Pancreas (tissue), 10 donors: ENCODE measurements around the gene SMURF1. TPM values are rescaled to one million over a fixed set of nuclear protein-coding genes. Genes with fewer than 3 reads are reported as not detected.
A peak's percentile ranks its signal among the peaks of the same experiment; 100 is the strongest.

Experiments used
- ATAC-seq, 4 donors: fragments of 200-7000 bp; cut with Tn5 transposase; one replicate each; pipeline versions ENCODE4 v1.8.0 to v1.9.1; 2020; ENCODE audit warnings: mild to moderate bottlenecking in 4 of 4, moderate library complexity in 4 of 4
- DNase-seq, 6 donors: peaks; one replicate each; pipeline ENCODE4 v3.0.0-alpha.2; 2020
- FAIRE-seq: peaks from 2 replicates; lab custom pipeline; 2012; peaks lifted over from hg19 to GRCh38; lab: Jason Lieb, UNC
- H3K27ac ChIP-seq, 4 donors: fragments of 200-600 bp; sonication (generic); 1 replicate in 3 of 4; 2 replicates in 1 of 4; pipeline versions ENCODE4 v1.5.0 to v1.8.0; 2020
- H3K27me3 ChIP-seq, 4 donors: fragments of 200-600 bp; one replicate each; pipeline ENCODE4 v1.8.0; 2021
- H3K36me3 ChIP-seq, 3 donors: fragments of 200-600 bp; sonication (generic) in 1 of 3; one replicate each; pipeline versions ENCODE4 v1.5.0 to v1.8.0; 2020 to 2021
- H3K4me1 ChIP-seq, 3 donors: fragments of 200-600 bp; one replicate each; pipeline ENCODE4 v1.8.0; 2021
- H3K4me3 ChIP-seq, 4 donors: fragments of 200-600 bp; sonication (generic) in 2 of 4; one replicate each; pipeline versions ENCODE4 v1.5.0 to v1.8.0; 2020 to 2021
- H3K9me3 ChIP-seq, 4 donors: fragments of 200-600 bp; one replicate each; pipeline ENCODE4 v1.8.0; 2021
- CTCF ChIP-seq, 4 donors: fragments of 200-600 bp; sonication (generic) in 3 of 4; IDR thresholded peaks; one replicate each; pipeline versions ENCODE4 v1.5.0 to v1.8.0; 2021; ENCODE audit warnings: antibody characterized with exemption in 4 of 4
- WGBS, 2 donors: extraction: QIAGEN DNeasy Blood & Tissue Kit; methylation state at CpG; one replicate each; pipeline ENCODE4 v1.1.7; 2013; 5-methylcytosine and 5-hydroxymethylcytosine counted together
- intact Hi-C, 3 donors: fragments of 100-400 bp; cut with DNase I; formaldehyde crosslinking; loops; one replicate each; pipeline versions ENCODE4 v1.11.1 to v1.14.2; 2022
- polyA plus RNA-seq, 2 donors: library from polyadenylated mRNA; stranded (reverse); fragments of 200-250 nt; gene quantifications; one replicate each; pipeline ENCODE4 v1.2.3, GENCODE V29; 2013
- total RNA-seq, 6 donors: library from RNA; stranded (reverse); fragmentation: NEBNext Ultra II Directional in 4 of 6; extraction: Animal tissue kit (Norgen Biotek cat#: 25700) in 4 of 6; gene quantifications; one replicate each; pipeline versions ENCODE4 v1.2.1 to v1.2.4, GENCODE V29; 2021 to 2023
- donor health status: healthy with polysubstance abuse.
- donor health status: DM: no; HTN: no; CAD: no; lungs with moderate emphysema.
- donor health status: DM: no; HTN: no; CAD: no.
- donor health status: control.
- donor health status: control.
- donor health status: Bipolar disorder and iron deficiency.
- donor health status: DM: yes; HTN: yes; CAD: no.
- donor health status: DM: no; HTN: no; CAD: no.
- donor health status: DM: no; HTN: no; CAD: no.
- donor health status: DM: yes; HTN: yes; CAD: no.

Gene SMURF1
- total and polyA plus RNA-seq, 8 donors = 7.6 to 22.7 (median 14.1) TPM

GRCh38 chr7:99019523-99020412, 124.1 kb downstream of the SMURF1 start:
- DNase-seq = no peak
- 84 to 85% methylated on average over 12 of the region's 12 CpGs for whole genome bisulfite sequencing, 2 donors
- FAIRE-seq = no peak

GRCh38 chr7:99016196-99016595, 127.7 kb downstream of the SMURF1 start:
- 95 to 99% methylated on average over 8 of the region's 8 CpGs for WGBS, 2 donors
- Histone ChIP-seq H3K27me3 (no peaks in the 10 kb centered on the region), H3K9me3 (no peaks in the 10 kb centered on the region), H3K36me3 (peaks cover 5 to 33% (median 22%) of the 10 kb centered on the region in 3 donors), H3K27ac (no peak overlapping the region), H3K4me3 (no peak overlapping the region), H3K4me1 (no peaks in the 10 kb centered on the region)
- ATAC-seq (no peak), DNase-seq (no peak), FAIRE-seq (no peak)
- intact Hi-C loops = no loop called here
- TF ChIP-seq CTCF (IDR thresholded peaks at IDR 0.05) = no peak

More at GRCh38 chr7:99019523-99020412, 124.1 kb downstream of the SMURF1 start:
- Histone ChIP-seq H3K27me3 (no peaks in the 10 kb centered on the region), H3K36me3 (no peaks in the 10 kb centered on the region), H3K27ac (no peak overlapping the region), H3K4me3 (no peak overlapping the region), H3K4me1 (peaks cover 0 to 6% (median 0%) of the 10 kb centered on the region in 3 donors), H3K9me3 (no peaks in the 10 kb centered on the region)
- TF ChIP-seq CTCF (IDR thresholded peaks at IDR 0.05) = no peak
- intact Hi-C loops = no loop called here
- ATAC-seq = peak in 1 of 4 donors; percentile 31

- TF ChIP-seq CTCF (IDR thresholded peaks at IDR 0.05) = no peak
- Histone ChIP-seq H3K27ac (no peak overlapping the region), H3K4me3 (no peak overlapping the region), H3K9me3 (no peaks in the 10 kb centered on the region), H3K36me3 (peaks cover 5 to 50% (median 27%) of the 10 kb centered on the region in 3 donors), H3K4me1 (no peaks in the 10 kb centered on the region), H3K27me3 (no peaks in the 10 kb centered on the region)
- DNase-seq = peak in 1 of 6 donors; percentile 50
- ATAC-seq = peak in 1 of 4 donors; percentile 12
- FAIRE-seq = no peak
- WGBS, 2 donors = 93 to 95% methylated on average over 18 of the region's 18 CpGs
- intact Hi-C loops = no loop called here
These were observed 129.6 kb downstream of the SMURF1 start for GRCh38 chr7:99014113-99014985.

- no peak overlapping the region for H3K27ac ChIP-seq
- H3K9me3 ChIP-seq = no peaks in the 10 kb centered on the region
- intact Hi-C loops = no loop called here
- no peak overlapping the region for H3K4me3 ChIP-seq
- no peaks in the 10 kb centered on the region for H3K4me1 ChIP-seq
- TF ChIP-seq CTCF (IDR thresholded peaks at IDR 0.05) = no peak
- FAIRE-seq = no peak
- no peaks in the 10 kb centered on the region for H3K27me3 ChIP-seq
- DNase-seq = peak in 1 of 6 donors; percentile 41
- H3K36me3 ChIP-seq = peaks cover 5 to 59% (median 29%) of the 10 kb centered on the region in 3 donors
- ATAC-seq = no peak
- WGBS, 2 donors = 94 to 96% methylated on average over 25 of the region's 25 CpGs
These were observed 130.4 kb downstream of the SMURF1 start for GRCh38 chr7:99013266-99014112.
